Measurements from ENCODE around the gene CFAP251. TPM values are rescaled to one million over a fixed set of nuclear protein-coding genes. Genes with fewer than 3 reads are reported as not detected.

CFAP251 gene
- total RNA-seq, 1 donor from 2014 or later = 4.7 TPM

- Histone ChIP-seq H3K9me3 (ENCODE audit: insufficient read depth, low read depth, low read length) (no peaks in the 10 kb centered on the region), H3K4me2 (ENCODE audit: low read length) (no peak overlapping the region), H3K9ac (ENCODE audit: low read length) (no peak overlapping the region), H3K79me2 (ENCODE audit: insufficient read depth, low read length) (no peaks in the 10 kb centered on the region), H3K36me3 (ENCODE audit: insufficient read depth, low read length) (no peaks in the 10 kb centered on the region), H3K4me3 (ENCODE audit: insufficient read depth, low read depth, low read length) (no peak overlapping the region), H3K4me1 (ENCODE audit: insufficient read depth, low read length) (no peaks in the 10 kb centered on the region), H3K27me3 (ENCODE audit: insufficient read depth, low read length) (no peaks in the 10 kb centered on the region), H3K27ac (ENCODE audit: low read depth, low read length) (no peak overlapping the region), H4K20me1 (ENCODE audit: insufficient read depth, low read length) (no peaks in the 10 kb centered on the region), H2AFZ (ENCODE audit: low read depth, low read length) (no peak overlapping the region)
- peaks cover 7% of the 10 kb centered on the region for H3K36me3 Mint-ChIP-seq (ENCODE audit: low read depth, unreplicated experiment)
- TF ChIP-seq, protein P1, sequence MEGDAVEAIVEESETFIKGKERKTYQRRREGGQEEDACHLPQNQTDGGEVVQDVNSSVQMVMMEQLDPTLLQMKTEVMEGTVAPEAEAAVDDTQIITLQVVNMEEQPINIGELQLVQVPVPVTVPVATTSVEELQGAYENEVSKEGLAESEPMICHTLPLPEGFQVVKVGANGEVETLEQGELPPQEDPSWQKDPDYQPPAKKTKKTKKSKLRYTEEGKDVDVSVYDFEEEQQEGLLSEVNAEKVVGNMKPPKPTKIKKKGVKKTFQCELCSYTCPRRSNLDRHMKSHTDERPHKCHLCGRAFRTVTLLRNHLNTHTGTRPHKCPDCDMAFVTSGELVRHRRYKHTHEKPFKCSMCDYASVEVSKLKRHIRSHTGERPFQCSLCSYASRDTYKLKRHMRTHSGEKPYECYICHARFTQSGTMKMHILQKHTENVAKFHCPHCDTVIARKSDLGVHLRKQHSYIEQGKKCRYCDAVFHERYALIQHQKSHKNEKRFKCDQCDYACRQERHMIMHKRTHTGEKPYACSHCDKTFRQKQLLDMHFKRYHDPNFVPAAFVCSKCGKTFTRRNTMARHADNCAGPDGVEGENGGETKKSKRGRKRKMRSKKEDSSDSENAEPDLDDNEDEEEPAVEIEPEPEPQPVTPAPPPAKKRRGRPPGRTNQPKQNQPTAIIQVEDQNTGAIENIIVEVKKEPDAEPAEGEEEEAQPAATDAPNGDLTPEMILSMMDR (IDR thresholded peaks at IDR 0.05; ENCODE audit: insufficient read depth, low read depth, low read length) = no peak
- TF ChIP-seq EZH2 (IDR thresholded peaks at IDR 0.05; ENCODE audit: insufficient read depth, low read length) = no peak
- no peak overlapping the region for H3K4me3 Mint-ChIP-seq (ENCODE audit: unreplicated experiment)
- H3K27ac Mint-ChIP-seq (ENCODE audit: unreplicated experiment) = no peak overlapping the region
- H3K27me3 Mint-ChIP-seq (ENCODE audit: low read depth, unreplicated experiment) = peaks cover 11% of the 10 kb centered on the region
- DNase-seq (ENCODE audit: low read depth) (no peak), FAIRE-seq (no peak)
- peaks cover 4% of the 10 kb centered on the region for H3K9me3 Mint-ChIP-seq (ENCODE audit: unreplicated experiment)
- H3K4me1 Mint-ChIP-seq (ENCODE audit: low read depth, unreplicated experiment) = no peaks in the 10 kb centered on the region
Observed at GRCh38 chr12:122009741-122010140, 91.3 kb downstream of the CFAP251 start.

- H4K20me1 ChIP-seq (ENCODE audit: insufficient read depth, low read length) = no peaks in the 10 kb centered on the region
- Mint-ChIP-seq H3K9me3 (ENCODE audit: unreplicated experiment) (peaks cover 4% of the 10 kb centered on the region), H3K4me3 (ENCODE audit: unreplicated experiment) (no peak overlapping the region), H3K27me3 (ENCODE audit: low read depth, unreplicated experiment) (peaks cover 4% of the 10 kb centered on the region), H3K4me1 (ENCODE audit: low read depth, unreplicated experiment) (no peaks in the 10 kb centered on the region), H3K36me3 (ENCODE audit: low read depth, unreplicated experiment) (peaks cover 5% of the 10 kb centered on the region), H3K27ac (ENCODE audit: unreplicated experiment) (no peak overlapping the region)
- TF ChIP-seq, protein P1 (IDR thresholded peaks at IDR 0.05; ENCODE audit: insufficient read depth, low read depth, low read length) = no peak
- TF ChIP-seq EZH2 (IDR thresholded peaks at IDR 0.05; ENCODE audit: insufficient read depth, low read length) = no peak
- no peaks in the 10 kb centered on the region for H3K79me2 ChIP-seq (ENCODE audit: insufficient read depth, low read length)
- H3K4me3 ChIP-seq (ENCODE audit: insufficient read depth, low read depth, low read length) = no peak overlapping the region
- DNase-seq (ENCODE audit: low read depth) (no peak), FAIRE-seq (no peak)
- H3K27ac ChIP-seq (ENCODE audit: low read depth, low read length) = no peak overlapping the region
- H3K4me2 ChIP-seq (ENCODE audit: low read length) = no peak overlapping the region
- H3K27me3 ChIP-seq (ENCODE audit: insufficient read depth, low read length) = no peaks in the 10 kb centered on the region
- H2AFZ ChIP-seq (ENCODE audit: low read depth, low read length) = no peak overlapping the region
- H3K36me3 ChIP-seq (ENCODE audit: insufficient read depth, low read length) = no peaks in the 10 kb centered on the region
- H3K9me3 ChIP-seq (ENCODE audit: insufficient read depth, low read depth, low read length) = no peaks in the 10 kb centered on the region
- no peaks in the 10 kb centered on the region for H3K4me1 ChIP-seq (ENCODE audit: insufficient read depth, low read length)
- H3K9ac ChIP-seq (ENCODE audit: low read length) = no peak overlapping the region
Observed at GRCh38 chr12:122012184-122012583, 93.8 kb downstream of the CFAP251 start.

GRCh38 chr12:122013136-122013535 is 94.7 kb downstream of the CFAP251 start:
- no peak overlapping the region for H2AFZ ChIP-seq (ENCODE audit: low read depth, low read length)
- Mint-ChIP-seq H3K27ac (ENCODE audit: unreplicated experiment) (no peak overlapping the region), H3K9me3 (ENCODE audit: unreplicated experiment) (peaks cover 5% of the 10 kb centered on the region)

More at GRCh38 chr12:122013136-122013535, 94.7 kb downstream of the CFAP251 start:
- Histone ChIP-seq H3K9ac (ENCODE audit: low read length) (no peak overlapping the region), H3K4me2 (ENCODE audit: low read length) (no peak overlapping the region), H3K9me3 (ENCODE audit: insufficient read depth, low read depth, low read length) (no peaks in the 10 kb centered on the region), H3K79me2 (ENCODE audit: insufficient read depth, low read length) (no peaks in the 10 kb centered on the region), H3K4me1 (ENCODE audit: insufficient read depth, low read length) (no peaks in the 10 kb centered on the region), H3K4me3 (ENCODE audit: insufficient read depth, low read depth, low read length) (no peak overlapping the region), H3K27ac (ENCODE audit: low read depth, low read length) (no peak overlapping the region), H3K27me3 (ENCODE audit: insufficient read depth, low read length) (no peaks in the 10 kb centered on the region), H3K36me3 (ENCODE audit: insufficient read depth, low read length) (no peaks in the 10 kb centered on the region), H4K20me1 (ENCODE audit: insufficient read depth, low read length) (no peaks in the 10 kb centered on the region)
- H3K4me3 Mint-ChIP-seq (ENCODE audit: unreplicated experiment) = no peak overlapping the region
- TF ChIP-seq, protein P1 (IDR thresholded peaks at IDR 0.05; ENCODE audit: insufficient read depth, low read depth, low read length) = no peak
- TF ChIP-seq EZH2 (IDR thresholded peaks at IDR 0.05; ENCODE audit: insufficient read depth, low read length) = no peak
- no peaks in the 10 kb centered on the region for H3K4me1 Mint-ChIP-seq (ENCODE audit: low read depth, unreplicated experiment)
- DNase-seq (ENCODE audit: low read depth) = no peak
- FAIRE-seq = no peak
- H3K36me3 Mint-ChIP-seq (ENCODE audit: low read depth, unreplicated experiment) = peaks cover 2% of the 10 kb centered on the region
- H3K27me3 Mint-ChIP-seq (ENCODE audit: low read depth, unreplicated experiment) = peaks cover 4% of the 10 kb centered on the region

Data from astrocyte (in vitro differentiated cells and primary cell).